ENCODE results near the gene SLC29A3.

Gene SLC29A3

DNA sequence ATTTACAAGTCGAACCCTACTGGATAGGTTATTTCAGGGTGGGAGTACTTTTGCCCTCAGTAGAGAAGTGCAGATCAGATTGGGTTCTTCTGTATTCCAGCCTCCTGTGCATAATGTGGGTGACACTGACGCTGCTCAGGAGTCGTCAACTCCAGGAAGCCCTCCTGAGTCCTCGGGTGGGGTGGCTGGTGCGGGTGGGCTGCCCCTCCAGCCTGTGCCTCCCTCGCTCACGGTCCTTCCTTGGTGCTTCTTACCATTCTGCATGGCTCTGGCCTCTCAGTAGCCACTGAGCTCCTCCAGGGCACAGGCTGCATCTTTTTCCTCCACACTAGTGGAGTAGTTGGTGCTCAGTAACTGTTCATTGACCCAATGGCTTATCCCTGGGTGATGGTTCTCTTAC, 82.0 kb downstream of the SLC29A3 start:
- no peak for DNase-seq (ENCODE audit: low read depth, low spot score)
- no peak overlapping the region for H3K27ac ChIP-seq

GRCh38 chr10:71402005-71402404, 82.9 kb downstream of the SLC29A3 start:
- no peak for DNase-seq (ENCODE audit: low read depth, low spot score)
- H3K27ac ChIP-seq: no peak overlapping the region

DNA sequence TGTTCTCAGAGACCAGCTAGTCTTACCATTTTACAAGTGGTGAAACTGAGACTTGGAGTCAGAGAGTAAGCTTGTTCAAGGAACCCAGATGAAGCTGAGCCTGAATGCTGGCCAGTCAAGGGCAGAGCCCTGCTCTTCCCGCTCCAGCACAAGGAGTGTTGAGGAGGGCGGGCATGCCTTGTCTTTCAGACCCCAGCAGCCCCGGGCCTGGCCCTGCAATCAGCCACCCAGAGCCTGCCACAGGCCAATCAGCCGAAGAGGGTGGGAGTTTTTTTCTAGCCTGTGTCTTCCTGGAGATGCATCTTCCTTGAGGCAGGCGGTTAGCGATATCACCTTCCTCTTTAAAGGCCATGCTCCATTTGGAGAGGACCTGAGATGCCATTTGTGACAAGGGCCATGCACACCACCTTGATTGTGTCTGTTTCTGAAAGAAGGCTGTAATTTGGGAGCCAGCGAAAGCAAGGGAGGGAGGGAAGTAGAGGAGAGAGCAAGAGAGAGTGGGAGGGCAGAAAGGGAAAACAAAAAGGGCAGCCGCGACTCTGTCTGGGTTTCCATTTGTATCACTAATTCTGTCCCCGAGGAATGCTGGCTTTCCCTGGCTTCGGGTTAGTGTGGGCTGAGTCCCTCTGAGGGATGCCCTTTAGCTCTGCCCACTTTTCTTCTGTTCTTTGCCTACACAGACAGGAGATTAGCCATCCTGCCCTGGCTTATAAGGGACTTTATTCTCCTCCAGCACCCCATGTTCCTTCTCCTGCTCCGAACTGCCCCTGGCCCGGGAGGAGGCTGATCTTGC, 85.6 kb downstream of the SLC29A3 start:
- H3K27ac ChIP-seq: no peak overlapping the region
- no peak for DNase-seq (ENCODE audit: low read depth, low spot score)

GRCh38 chr10:71406878-71407277, 87.8 kb downstream of the SLC29A3 start:
- no peak overlapping the region for H3K27ac ChIP-seq
- no peak for DNase-seq (ENCODE audit: low read depth, low spot score)

DNA sequence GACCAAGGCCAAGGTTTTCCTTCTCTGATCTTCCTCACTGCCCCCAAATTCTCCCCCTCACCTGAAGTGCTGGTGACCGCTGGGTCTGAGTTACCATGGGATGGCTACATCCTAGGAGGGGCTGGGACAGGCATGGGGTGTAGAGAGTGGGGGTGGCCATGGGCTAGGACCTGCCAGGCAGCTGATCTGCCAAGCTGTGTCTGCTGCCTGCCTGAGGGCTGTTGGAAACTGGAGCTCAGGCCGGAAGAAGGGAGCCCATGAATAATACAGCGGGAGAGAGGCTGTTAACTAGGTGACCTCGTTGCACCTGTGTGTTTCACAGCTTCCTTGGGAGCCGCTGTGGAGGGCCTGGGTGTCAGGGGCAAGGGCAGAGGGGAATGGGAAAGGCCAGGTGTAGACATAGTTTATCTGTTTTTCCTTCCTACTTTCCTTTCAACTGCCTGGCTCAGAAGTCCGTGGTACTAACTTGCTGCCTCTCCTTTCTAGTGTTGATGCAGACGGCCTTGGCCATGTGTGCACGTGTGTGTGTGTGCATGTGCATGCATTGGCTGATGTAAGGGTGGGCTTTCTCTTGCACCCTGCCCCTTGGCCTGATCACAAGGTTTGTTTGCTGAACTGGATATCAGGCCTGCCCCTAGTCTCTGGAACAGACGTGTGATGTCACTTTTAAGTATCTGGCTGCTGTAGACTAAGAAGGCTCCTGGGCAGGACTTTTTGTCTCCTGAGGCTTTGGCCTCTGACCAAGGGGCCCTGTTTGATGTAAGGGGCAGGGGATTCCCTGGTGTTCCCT, 89.6 kb downstream of the SLC29A3 start:
- no peak for DNase-seq (ENCODE audit: low read depth, low spot score)
- H3K27ac ChIP-seq: no peak overlapping the region

DNA sequence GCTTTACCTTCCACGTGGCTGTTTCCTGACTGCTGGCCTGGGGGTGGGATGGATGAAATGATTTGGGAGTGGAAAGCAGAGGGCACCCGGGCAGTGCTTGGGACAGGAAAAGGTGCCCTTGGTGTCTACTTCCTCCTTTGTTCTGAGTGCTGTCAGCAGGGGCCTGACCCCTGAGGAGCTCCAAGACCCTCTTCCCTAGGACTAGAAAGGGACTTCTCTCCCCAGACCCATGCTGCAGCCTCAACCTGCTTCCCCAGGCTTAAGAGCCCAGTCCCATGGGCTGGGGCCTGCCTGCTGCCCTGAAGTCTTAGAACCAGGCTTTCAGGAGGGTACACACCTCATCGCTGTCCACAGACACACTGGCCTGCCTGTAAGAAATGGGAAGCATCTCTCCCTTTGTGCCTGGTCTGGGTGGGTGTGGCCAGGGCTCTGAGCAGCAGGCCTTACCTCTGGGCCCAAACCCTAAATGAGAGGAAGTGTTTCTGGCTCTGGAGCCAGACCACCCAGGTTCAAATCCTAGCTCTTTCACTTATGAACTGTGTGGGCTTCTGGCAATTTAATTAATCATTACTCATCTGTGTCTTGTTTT, 90.6 kb downstream of the SLC29A3 start:
- DNase-seq (ENCODE audit: low read depth, low spot score): no peak
- H3K27ac ChIP-seq: no peak overlapping the region

Measured in epithelial cell of prostate (primary cell).